Liver (tissue), 9 donors: Measurements from ENCODE around the gene KIF26B. TPM values are rescaled to one million over a fixed set of nuclear protein-coding genes. Genes with fewer than 3 reads are reported as not detected.

ENCODE experiments used
- DNase-seq: peaks from one replicate; pipeline ENCODE4 v3.0.0-alpha.2; 2017; ENCODE audit warnings: low spot score
- H3K27ac ChIP-seq, 2 donors: one replicate each; pipeline ENCODE4 v1.7.0; 2013; ENCODE audit warnings: inconsistent platforms in 2 of 2, low read length in 2 of 2, control low read depth in 1 of 2, low read depth in 1 of 2, mild to moderate bottlenecking in 1 of 2
- H3K27me3 ChIP-seq, 4 donors: one replicate each; pipeline versions ENCODE4 v1.6.1 to v1.7.0; 2013; ENCODE audit warnings: low read length in 3 of 4, inconsistent platforms in 1 of 4, mild to moderate bottlenecking in 1 of 4, moderate library complexity in 1 of 4; ENCODE audit not compliant: control insufficient read depth in 4 of 4, insufficient read depth in 4 of 4
- H3K36me3 ChIP-seq, 4 donors: one replicate each; pipeline versions ENCODE4 v1.6.1 to v1.7.0; 2013; ENCODE audit warnings: low read length in 3 of 4, mild to moderate bottlenecking in 3 of 4, low read depth in 1 of 4, moderate library complexity in 1 of 4; ENCODE audit not compliant: control insufficient read depth in 4 of 4, insufficient read depth in 3 of 4
- H3K4me1 ChIP-seq, 4 donors: one replicate each; pipeline versions ENCODE4 v1.6.1 to v1.7.0; 2013; ENCODE audit warnings: low read length in 3 of 4, mild to moderate bottlenecking in 3 of 4, moderate library complexity in 1 of 4; ENCODE audit not compliant: control insufficient read depth in 4 of 4, insufficient read depth in 4 of 4
- H3K4me3 ChIP-seq, 3 donors: one replicate each; pipeline versions ENCODE4 v1.6.1 to v1.7.0; 2013; ENCODE audit warnings: low read length in 3 of 3, control low read depth in 1 of 3, low read depth in 1 of 3, mild to moderate bottlenecking in 1 of 3
- H3K9ac ChIP-seq, 2 donors: one replicate each; pipeline ENCODE4 v1.7.0; 2013; ENCODE audit warnings: low read length in 2 of 2, mild to moderate bottlenecking in 2 of 2, moderate library complexity in 2 of 2, control low read depth in 1 of 2, low read depth in 1 of 2
- H3K9me3 ChIP-seq, 4 donors: one replicate each; pipeline versions ENCODE4 v1.6.1 to v1.7.0; 2013; ENCODE audit warnings: low read length in 3 of 4; ENCODE audit not compliant: control insufficient read depth in 4 of 4
- EGR1 ChIP-seq, 2 donors: IDR thresholded peaks; 2 replicates each; pipeline ENCODE4 v1.6.1; 2016 to 2018; ENCODE audit warnings: antibody characterized with exemption in 2 of 2, low read depth in 2 of 2
- FOXA1 ChIP-seq: IDR thresholded peaks from 2 replicates; pipeline ENCODE4 v1.6.1; 2016; ENCODE audit warnings: antibody characterized with exemption
- FOXA2 ChIP-seq: IDR thresholded peaks from 2 replicates; pipeline ENCODE4 v1.6.1; 2016; ENCODE audit warnings: antibody characterized with exemption
- HNF4A ChIP-seq, 2 donors: conservative IDR thresholded peaks; 2 replicates each; pipeline ENCODE4 v1.6.1; 2016; ENCODE audit warnings: antibody characterized with exemption in 2 of 2, mild to moderate bottlenecking in 2 of 2
- HNF4G ChIP-seq: IDR thresholded peaks from 2 replicates; pipeline ENCODE4 v1.6.1; 2016; ENCODE audit warnings: antibody characterized with exemption
- JUND ChIP-seq, 2 donors: IDR thresholded peaks; 2 replicates each; pipeline ENCODE4 v1.6.1; 2016; ENCODE audit warnings: antibody characterized with exemption in 2 of 2
- NR2F2 ChIP-seq: IDR thresholded peaks from 2 replicates; pipeline ENCODE4 v1.6.1; 2016; ENCODE audit warnings: antibody characterized with exemption
- RAD21 ChIP-seq, 2 donors: IDR thresholded peaks; 2 replicates each; pipeline ENCODE4 v1.6.1; 2016; ENCODE audit warnings: antibody characterized with exemption in 2 of 2, mild to moderate bottlenecking in 2 of 2
- RXRA ChIP-seq, 2 donors: IDR thresholded peaks; 2 replicates each; pipeline ENCODE4 v1.6.1; 2017 to 2018; ENCODE audit warnings: antibody characterized with exemption in 2 of 2, mild to moderate bottlenecking in 1 of 2
- SP1 ChIP-seq: IDR thresholded peaks from 2 replicates; pipeline ENCODE4 v1.6.1; 2018; ENCODE audit warnings: antibody characterized with exemption, mild to moderate bottlenecking
- TAF1 ChIP-seq: conservative IDR thresholded peaks from 2 replicates; pipeline ENCODE4 v1.6.1; 2016; ENCODE audit warnings: antibody characterized with exemption, mild to moderate bottlenecking
- YY1 ChIP-seq: IDR thresholded peaks from 2 replicates; pipeline ENCODE4 v1.6.1; 2016; ENCODE audit warnings: antibody characterized with exemption, mild to moderate bottlenecking
- WGBS: extraction: QIAGEN DNeasy Blood & Tissue Kit; methylation state at CpG from one replicate; pipeline ENCODE4 v1.1.7; 2013; 5-methylcytosine and 5-hydroxymethylcytosine counted together
- polyA plus RNA-seq, 2 donors: library from polyadenylated mRNA; stranded (reverse) in 1 of 2; unstranded in 1 of 2; fragments of 200-250 nt in 1 of 2; fragments of >200 nt in 1 of 2; fragmentation: Nextera tagmentation in 1 of 2; extraction: Ambion mirVana in 1 of 2; gene quantifications; one replicate each; pipeline versions ENCODE4 v1.2.1 to v1.2.3, GENCODE V29; 2013 to 2015
- total RNA-seq, 2 donors: library from RNA; depleted of rRNA; stranded (reverse); fragments of >200 nt; gene quantifications; one replicate each; pipeline ENCODE4 v1.2.3, GENCODE V29; 2014
- TF ChIP-seq, protein P1 (sequence below): IDR thresholded peaks from 2 replicates; pipeline ENCODE4 v1.6.1; 2016; ENCODE audit warnings: antibody characterized with exemption
- TF ChIP-seq, protein P2 (sequence below): IDR thresholded peaks from 2 replicates; pipeline ENCODE4 v1.6.1; 2016; ENCODE audit warnings: antibody characterized with exemption
- TF ChIP-seq, protein P3 (sequence below): fragments of 150-350 bp; IDR thresholded peaks from 2 replicates; pipeline ENCODE4 v1.5.1; 2017; ENCODE audit warnings: improper control_type of control experiment, low read depth, low read length; ENCODE audit not compliant: missing input control
- TF ChIP-seq, protein P4 (sequence below): IDR thresholded peaks from 2 replicates; pipeline ENCODE4 v1.6.1; 2016; ENCODE audit warnings: antibody characterized with exemption, mild to moderate bottlenecking
- donor health status: healthy.
- donor health status: healthy.
- donor health status: healthy.
- donor health status: healthy.
- donor health status: healthy.

The KIF26B gene
- total and polyA plus RNA-seq, 4 donors: 0.10 to 1.7 (median 0.34) TPM

DNA sequence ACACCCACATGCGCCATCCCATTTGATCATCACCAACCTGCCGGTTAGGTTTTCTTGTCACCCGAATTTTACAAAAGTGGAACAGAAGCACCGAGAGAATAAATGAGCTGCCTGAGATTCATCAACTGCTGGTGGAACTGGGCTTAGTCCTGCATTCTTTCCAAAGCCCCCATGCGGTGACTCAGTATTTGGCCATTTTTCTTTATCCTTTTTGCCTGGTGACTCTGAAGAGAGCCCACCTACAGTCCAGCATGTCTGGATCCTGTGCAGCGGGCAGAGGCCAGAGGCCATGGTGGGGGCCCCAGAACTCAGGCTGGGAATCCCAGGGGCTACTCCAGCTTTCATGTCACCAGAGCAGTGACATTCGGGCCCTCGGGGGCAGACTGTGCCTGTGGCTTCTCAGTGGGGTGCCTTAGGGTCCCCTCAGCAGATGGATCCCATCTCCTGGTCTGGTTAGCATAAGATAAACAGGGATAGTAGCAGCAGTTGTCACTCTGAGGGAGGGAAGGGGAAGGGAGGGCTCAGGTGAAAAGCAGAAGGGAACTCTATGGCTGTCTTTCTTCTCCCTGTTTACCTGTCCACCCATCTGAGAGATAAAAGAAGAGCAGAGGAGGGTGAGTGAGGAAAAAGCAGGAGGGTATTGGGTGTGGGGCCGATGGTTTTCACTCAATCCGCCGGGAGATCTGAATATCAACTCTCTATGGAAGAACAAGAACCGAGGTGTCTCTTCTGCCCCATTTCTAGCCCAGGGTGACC, 63.2 kb downstream of the KIF26B start (continued):
- TF ChIP-seq HNF4A (conservative IDR thresholded peaks at IDR 0.05): no peak
- TF ChIP-seq FOXA1: no peak

DNA sequence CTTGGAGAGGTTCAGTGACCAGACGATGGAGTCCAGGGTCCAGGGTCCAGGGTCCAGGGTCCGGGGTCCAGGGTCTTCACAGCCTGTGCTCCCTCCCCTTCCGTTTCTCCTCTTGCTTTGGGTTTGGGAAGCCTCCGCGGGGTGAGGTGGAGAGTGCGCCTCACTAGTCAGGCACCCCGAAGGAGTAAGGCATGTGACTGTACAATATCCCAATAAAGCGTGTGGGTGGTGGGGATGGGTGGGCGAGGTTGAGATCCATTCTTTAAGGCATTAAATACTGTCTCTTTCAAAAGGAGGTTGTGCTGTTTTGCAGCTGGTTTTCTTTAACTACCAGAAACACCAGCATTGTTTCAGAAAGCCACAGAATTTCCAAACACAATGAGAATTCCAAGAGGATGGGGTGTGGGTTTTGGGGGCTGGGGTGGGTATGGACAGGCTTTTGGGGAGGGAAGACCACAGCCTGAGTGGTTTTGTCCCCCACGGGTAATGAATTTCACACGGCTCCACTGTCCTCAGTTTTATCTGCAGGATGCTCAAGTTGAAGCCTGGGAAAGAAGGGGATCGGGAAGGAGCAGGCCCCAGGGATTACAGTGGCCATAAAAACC, 65.7 kb downstream of the KIF26B start:
- no peak overlapping the region for H3K9ac ChIP-seq
- WGBS: 86% methylated on average over 12 of the region's 12 CpGs

DNA sequence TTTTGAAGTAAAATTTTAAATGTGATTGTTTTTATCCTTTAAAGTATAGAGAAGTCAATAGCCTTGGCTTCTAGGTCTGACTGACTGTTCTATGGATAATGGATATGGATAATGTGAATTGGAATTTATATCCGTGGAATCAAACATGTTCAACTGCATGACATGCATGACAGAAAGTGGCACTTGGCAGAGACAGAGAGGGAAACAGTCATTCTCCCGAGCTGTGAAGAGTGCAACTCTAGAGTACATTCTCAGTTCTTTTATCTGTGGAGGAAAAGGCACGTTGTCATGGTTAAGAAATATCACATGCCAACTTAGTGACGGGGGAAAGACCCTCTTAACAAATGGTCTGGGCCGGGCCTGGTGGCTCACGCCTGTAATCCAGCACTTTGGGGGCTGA, 67.0 kb downstream of the KIF26B start:
- no peaks in the 10 kb centered on the region for H3K9me3 ChIP-seq
- H3K27ac ChIP-seq: no peak overlapping the region
- no peaks in the 10 kb centered on the region for H3K36me3 ChIP-seq
- TF ChIP-seq YY1 (no peak), NR2F2 (no peak), EGR1 (IDR thresholded peaks at IDR 0.05; ENCODE audit: low read depth in 2 of 2) (no peak), RXRA (IDR thresholded peaks at IDR 0.05) (no peak)
- no peak overlapping the region for H3K9ac ChIP-seq
- no peak overlapping the region for H3K4me3 ChIP-seq
- no peaks in the 10 kb centered on the region for H3K27me3 ChIP-seq
- H3K4me1 ChIP-seq: no peaks in the 10 kb centered on the region
- DNase-seq: no peak
- 79% methylated on average over 6 of the region's 6 CpGs for WGBS

More for the DNA sequence above, 65.7 kb downstream of the KIF26B start:
- H3K9me3 ChIP-seq: no peaks in the 10 kb centered on the region
- no peaks in the 10 kb centered on the region for H3K36me3 ChIP-seq
- H3K4me3 ChIP-seq: no peak overlapping the region
- no peaks in the 10 kb centered on the region for H3K4me1 ChIP-seq
- H3K27me3 ChIP-seq: no peaks in the 10 kb centered on the region
- TF ChIP-seq, protein P1, sequence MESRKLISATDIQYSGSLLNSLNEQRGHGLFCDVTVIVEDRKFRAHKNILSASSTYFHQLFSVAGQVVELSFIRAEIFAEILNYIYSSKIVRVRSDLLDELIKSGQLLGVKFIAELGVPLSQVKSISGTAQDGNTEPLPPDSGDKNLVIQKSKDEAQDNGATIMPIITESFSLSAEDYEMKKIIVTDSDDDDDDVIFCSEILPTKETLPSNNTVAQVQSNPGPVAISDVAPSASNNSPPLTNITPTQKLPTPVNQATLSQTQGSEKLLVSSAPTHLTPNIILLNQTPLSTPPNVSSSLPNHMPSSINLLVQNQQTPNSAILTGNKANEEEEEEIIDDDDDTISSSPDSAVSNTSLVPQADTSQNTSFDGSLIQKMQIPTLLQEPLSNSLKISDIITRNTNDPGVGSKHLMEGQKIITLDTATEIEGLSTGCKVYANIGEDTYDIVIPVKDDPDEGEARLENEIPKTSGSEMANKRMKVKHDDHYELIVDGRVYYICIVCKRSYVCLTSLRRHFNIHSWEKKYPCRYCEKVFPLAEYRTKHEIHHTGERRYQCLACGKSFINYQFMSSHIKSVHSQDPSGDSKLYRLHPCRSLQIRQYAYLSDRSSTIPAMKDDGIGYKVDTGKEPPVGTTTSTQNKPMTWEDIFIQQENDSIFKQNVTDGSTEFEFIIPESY: no peak
- TF ChIP-seq, protein P2, sequence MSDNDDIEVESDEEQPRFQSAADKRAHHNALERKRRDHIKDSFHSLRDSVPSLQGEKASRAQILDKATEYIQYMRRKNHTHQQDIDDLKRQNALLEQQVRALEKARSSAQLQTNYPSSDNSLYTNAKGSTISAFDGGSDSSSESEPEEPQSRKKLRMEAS: no peak
- TF ChIP-seq HNF4G: no peak
- no peak for TF ChIP-seq JUND (IDR thresholded peaks at IDR 0.05)
- TF ChIP-seq EGR1 (IDR thresholded peaks at IDR 0.05; ENCODE audit: low read depth in 2 of 2): no peak
- no peak for TF ChIP-seq RXRA (IDR thresholded peaks at IDR 0.05)
- no peak overlapping the region for H3K27ac ChIP-seq
- DNase-seq: no peak

DNA sequence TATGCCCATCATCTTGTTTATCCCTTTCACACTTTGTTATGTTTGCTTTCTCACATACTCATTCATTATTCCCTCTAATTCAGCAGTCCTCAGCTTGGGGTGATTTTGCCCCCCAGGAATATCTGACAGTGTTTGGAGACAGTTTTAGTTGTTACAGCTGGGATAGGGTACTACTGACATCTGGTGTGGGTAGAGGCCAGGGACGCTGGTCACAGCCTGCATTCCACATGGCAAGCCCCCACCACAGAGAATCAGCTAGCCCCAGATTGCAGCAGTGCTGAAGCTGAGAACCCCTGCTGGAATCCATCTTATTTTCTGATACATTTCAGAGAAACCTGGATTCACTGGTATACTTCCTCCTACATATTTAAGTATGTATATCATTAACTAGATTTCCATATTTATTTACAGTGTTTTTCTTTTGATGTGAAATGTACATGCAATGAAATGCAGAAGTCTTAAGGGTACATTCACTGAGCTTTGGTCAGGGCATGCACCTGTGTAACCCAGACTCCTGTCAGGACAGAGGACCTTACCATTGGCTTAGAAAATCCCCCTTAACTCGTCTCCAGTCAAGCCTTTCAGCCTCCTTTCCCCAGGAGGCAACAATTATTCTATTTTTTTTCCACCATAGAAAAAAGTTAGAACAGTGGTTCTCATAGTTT, 68.3 kb downstream of the KIF26B start:
- H3K4me1 ChIP-seq: no peaks in the 10 kb centered on the region
- H3K36me3 ChIP-seq: no peaks in the 10 kb centered on the region
- H3K4me3 ChIP-seq: no peak overlapping the region
- DNase-seq: no peak
- H3K9me3 ChIP-seq: no peaks in the 10 kb centered on the region
- H3K9ac ChIP-seq: no peak overlapping the region
- H3K27ac ChIP-seq: no peak overlapping the region
- 75% methylated on average over 2 of the region's 2 CpGs for WGBS
- H3K27me3 ChIP-seq: no peaks in the 10 kb centered on the region
- TF ChIP-seq, protein P2: no peak
- TF ChIP-seq SP1: no peak
- TF ChIP-seq, protein P3, sequence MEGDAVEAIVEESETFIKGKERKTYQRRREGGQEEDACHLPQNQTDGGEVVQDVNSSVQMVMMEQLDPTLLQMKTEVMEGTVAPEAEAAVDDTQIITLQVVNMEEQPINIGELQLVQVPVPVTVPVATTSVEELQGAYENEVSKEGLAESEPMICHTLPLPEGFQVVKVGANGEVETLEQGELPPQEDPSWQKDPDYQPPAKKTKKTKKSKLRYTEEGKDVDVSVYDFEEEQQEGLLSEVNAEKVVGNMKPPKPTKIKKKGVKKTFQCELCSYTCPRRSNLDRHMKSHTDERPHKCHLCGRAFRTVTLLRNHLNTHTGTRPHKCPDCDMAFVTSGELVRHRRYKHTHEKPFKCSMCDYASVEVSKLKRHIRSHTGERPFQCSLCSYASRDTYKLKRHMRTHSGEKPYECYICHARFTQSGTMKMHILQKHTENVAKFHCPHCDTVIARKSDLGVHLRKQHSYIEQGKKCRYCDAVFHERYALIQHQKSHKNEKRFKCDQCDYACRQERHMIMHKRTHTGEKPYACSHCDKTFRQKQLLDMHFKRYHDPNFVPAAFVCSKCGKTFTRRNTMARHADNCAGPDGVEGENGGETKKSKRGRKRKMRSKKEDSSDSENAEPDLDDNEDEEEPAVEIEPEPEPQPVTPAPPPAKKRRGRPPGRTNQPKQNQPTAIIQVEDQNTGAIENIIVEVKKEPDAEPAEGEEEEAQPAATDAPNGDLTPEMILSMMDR: no peak
- no peak for TF ChIP-seq FOXA2
- no peak for TF ChIP-seq YY1
- no peak for TF ChIP-seq NR2F2
- TF ChIP-seq EGR1 (IDR thresholded peaks at IDR 0.05; ENCODE audit: low read depth in 2 of 2): no peak
- TF ChIP-seq, protein P4, sequence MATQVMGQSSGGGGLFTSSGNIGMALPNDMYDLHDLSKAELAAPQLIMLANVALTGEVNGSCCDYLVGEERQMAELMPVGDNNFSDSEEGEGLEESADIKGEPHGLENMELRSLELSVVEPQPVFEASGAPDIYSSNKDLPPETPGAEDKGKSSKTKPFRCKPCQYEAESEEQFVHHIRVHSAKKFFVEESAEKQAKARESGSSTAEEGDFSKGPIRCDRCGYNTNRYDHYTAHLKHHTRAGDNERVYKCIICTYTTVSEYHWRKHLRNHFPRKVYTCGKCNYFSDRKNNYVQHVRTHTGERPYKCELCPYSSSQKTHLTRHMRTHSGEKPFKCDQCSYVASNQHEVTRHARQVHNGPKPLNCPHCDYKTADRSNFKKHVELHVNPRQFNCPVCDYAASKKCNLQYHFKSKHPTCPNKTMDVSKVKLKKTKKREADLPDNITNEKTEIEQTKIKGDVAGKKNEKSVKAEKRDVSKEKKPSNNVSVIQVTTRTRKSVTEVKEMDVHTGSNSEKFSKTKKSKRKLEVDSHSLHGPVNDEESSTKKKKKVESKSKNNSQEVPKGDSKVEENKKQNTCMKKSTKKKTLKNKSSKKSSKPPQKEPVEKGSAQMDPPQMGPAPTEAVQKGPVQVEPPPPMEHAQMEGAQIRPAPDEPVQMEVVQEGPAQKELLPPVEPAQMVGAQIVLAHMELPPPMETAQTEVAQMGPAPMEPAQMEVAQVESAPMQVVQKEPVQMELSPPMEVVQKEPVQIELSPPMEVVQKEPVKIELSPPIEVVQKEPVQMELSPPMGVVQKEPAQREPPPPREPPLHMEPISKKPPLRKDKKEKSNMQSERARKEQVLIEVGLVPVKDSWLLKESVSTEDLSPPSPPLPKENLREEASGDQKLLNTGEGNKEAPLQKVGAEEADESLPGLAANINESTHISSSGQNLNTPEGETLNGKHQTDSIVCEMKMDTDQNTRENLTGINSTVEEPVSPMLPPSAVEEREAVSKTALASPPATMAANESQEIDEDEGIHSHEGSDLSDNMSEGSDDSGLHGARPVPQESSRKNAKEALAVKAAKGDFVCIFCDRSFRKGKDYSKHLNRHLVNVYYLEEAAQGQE: no peak
- TF ChIP-seq FOXA1: no peak
- no peak for TF ChIP-seq TAF1
- no peak for TF ChIP-seq RAD21 (IDR thresholded peaks at IDR 0.05)
